HG02870 (cell line): ENCODE results near the gene AGR3.

Experiments used
- ATAC-seq: cut with Tn5 transposase; IDR thresholded peaks from one replicate; pipeline ENCODE4 v1.9.1; 2021; ENCODE audit warnings: mild to moderate bottlenecking, moderate library complexity; ENCODE audit not compliant: unreplicated experiment

Gene AGR3

DNA sequence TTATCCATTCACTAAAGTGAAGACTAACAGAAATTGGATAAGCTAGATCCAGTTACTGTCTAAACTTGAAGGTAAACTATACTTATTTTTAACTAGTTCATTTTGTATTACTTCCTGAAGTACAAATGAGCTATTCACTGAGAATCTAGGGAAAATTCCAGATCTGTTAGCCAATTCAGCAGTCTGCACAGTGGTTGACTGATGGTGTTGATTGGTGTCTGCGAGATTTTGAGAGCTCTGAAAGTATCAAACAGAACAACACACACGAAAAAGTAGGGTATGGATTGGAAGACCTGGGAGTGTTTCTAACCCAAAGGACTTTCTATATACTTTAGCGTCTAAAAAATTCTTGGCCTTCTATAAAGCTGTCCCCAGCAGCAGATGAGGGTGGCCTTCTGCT, 43.4 kb downstream of the AGR3 start:
- ATAC-seq, result no peak

- ATAC-seq, result no peak
Measured at GRCh38 chr7:16836481-16836880, 45.3 kb downstream of the AGR3 start.

DNA sequence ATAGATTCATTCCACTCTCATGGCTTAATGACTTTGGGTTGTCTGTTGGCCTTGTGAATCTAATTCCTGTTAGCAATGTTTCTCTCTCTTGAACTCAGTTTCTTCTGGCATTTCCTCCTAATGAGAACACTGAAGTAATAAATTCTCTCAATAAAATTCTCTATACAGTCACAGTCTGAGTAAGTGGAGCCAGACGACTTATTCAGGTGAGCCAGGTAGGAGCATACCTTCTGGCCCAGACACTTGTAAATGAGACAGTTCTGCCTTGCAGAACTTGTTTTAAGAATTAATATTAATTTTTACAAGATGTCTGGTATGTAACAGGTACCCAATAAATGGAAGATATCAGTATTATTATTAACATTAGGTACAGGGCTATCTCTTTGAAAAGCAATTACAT, 48.4 kb downstream of the AGR3 start:
- ATAC-seq, result no peak

GRCh38 chr7:16826060-16826459, 55.7 kb downstream of the AGR3 start:
- ATAC-seq, result no peak

DNA sequence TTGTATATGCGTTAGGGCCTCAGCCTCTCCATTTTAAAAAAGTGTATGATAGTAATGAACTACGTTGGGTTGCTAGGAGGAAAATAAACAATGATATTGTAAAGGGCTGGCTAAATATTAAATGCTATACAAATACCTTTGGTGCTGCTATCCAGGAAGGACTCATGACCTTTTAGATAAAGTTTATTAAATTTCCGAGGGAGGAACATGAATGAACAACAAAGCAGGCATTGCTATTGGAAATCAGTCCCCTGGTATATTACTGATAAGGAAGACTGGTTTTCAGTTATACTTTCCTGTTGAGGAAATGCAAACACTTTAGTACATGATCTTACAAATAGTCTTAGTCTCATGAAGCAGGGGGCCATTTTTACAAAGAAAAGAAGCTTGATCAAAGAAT, 59.8 kb downstream of the AGR3 start:
- no peak for ATAC-seq

DNA sequence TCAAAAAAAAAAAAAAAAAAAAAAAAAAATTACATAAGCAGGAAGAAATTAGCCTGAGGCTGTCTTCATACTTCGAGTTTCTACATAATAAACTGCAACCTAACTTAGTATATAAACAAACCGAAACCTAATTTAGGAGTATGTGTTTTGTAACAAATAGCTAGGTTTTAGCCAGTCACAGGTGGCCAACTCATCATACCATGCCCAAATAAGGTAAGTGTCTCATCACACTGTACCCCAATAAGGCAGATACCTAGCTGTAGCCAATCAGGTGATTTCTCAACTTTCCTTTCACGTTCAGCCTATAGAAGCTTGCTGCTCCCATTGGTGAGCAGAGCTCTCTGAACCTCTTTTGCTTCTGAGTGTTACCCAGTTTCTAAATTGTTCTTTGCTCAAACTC, 63.1 kb downstream of the AGR3 start:
- no peak for ATAC-seq

DNA sequence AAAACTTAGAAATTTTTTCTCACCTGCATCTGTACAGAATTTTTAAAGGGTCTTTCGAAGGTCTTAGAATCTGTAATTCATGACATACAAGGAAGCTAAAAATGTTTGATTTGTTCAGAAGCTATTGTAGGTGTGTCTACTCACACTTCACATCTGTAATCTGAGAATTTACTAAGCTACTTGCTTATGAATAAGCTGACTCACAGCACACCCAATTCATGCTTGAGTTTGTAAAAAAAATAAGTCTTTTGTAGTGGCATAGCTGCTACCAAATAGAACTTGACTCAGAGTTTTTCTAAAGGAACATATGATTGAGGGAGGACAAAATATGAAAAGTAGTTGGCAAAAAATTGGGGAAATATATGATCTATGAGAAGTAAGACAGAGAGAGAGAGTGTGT, 64.2 kb downstream of the AGR3 start:
- ATAC-seq, result no peak

- no peak for ATAC-seq
Measured at GRCh38 chr7:16816824-16817223, 65.0 kb downstream of the AGR3 start.

GRCh38 chr7:16815001-16815400, 66.8 kb downstream of the AGR3 start:
- no peak for ATAC-seq

GRCh38 chr7:16813232-16813616, 68.6 kb downstream of the AGR3 start:
- ATAC-seq, result no peak

DNA sequence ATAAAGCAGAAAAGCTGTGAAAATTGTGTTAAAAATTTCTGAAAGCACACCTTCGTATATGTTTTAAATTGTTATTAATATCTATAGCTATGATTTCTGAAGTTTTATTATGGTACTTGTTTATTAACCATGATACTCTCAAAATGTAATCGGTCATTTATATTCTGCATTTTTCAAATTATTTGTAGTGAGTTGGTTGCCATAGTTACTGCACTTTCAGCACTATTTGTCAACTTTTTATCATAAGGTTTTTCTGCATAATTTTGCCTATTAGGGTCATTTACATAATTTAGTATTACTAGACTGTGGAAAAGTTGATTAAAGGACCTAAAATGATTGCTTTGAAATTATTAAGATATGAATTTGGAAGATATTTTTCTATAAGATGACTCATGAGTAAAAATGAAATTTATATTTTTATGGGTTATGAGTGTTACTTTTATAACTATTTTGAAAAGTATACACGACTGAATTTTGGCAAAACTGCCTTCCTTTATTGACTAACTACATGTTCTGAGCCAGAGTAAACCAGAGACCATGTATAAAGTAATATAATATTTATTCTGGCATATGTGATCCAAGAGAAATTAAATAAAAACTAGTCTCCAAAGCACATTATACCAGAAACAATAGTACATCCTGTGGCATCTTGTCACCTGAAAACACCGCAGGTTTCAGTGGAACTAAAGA, 69.1 kb downstream of the AGR3 start:
- no peak for ATAC-seq

GRCh38 chr7:16811551-16811950, 70.2 kb downstream of the AGR3 start:
- ATAC-seq, result no peak

DNA sequence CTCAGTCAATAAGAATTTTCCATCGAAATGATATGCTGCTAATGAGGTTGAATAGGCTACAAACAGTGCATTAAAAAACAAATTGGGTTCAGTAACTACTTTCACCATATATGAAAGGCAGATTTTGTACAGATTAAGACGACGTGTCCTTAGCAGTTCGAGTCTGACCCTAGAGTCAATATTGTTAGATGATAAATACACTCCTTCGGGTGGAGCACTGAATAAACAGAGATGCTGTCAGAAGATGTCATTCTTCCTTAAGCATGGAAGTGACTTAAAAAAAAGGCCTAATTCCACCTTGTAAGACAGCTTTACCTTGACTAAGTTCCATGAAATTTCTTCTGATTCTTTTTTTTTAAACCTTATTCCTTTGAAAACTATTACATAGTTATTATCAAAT, 71.2 kb downstream of the AGR3 start:
- ATAC-seq, result no peak

GRCh38 chr7:16810112-16810511, 71.7 kb downstream of the AGR3 start:
- ATAC-seq, result no peak
